SK-N-SH (cell line): ENCODE data around the gene RSKR.

Experiments
- EP300 ChIP-seq, 2 experiments: IDR thresholded peaks; 2 replicates each; pipeline versions ENCODE4 v1.4.0 to v1.6.1; 2012; ENCODE audit warnings: borderline replicate concordance in 1 of 2, low read depth in 1 of 2, low read length in 1 of 2
- POLR2AphosphoS5 ChIP-seq: IDR thresholded peaks from 2 replicates; pipeline ENCODE4 v1.6.1; 2012; ENCODE audit warnings: low read depth, low read length
- RFX5 ChIP-seq: IDR thresholded peaks from 2 replicates; pipeline ENCODE4 v1.6.1; 2012; ENCODE audit warnings: mild to moderate bottlenecking, improper control_type of control experiment, low read length
- SMC3 ChIP-seq: IDR thresholded peaks from 2 replicates; pipeline ENCODE4 v1.6.1; 2012; ENCODE audit warnings: low read depth, low read length, improper control_type of control experiment
- TAF1 ChIP-seq: IDR thresholded peaks from 2 replicates; pipeline ENCODE4 v1.6.1; 2012; ENCODE audit warnings: low read depth, mild to moderate bottlenecking, low read length, moderate library complexity, borderline replicate concordance
- TCF12 ChIP-seq: IDR thresholded peaks from 2 replicates; pipeline ENCODE4 v1.4.0; 2012
- USF2 ChIP-seq: fragments of 150-350 bp; IDR thresholded peaks from 2 replicates; pipeline ENCODE4 v1.6.1; 2017; ENCODE audit warnings: antibody characterized with exemption, low read length, low read depth, borderline replicate concordance
- TF ChIP-seq, protein P1 (sequence below): IDR thresholded peaks from 2 replicates; pipeline ENCODE4 v1.4.0; 2012; ENCODE audit warnings: low read depth, borderline replicate concordance
- TF ChIP-seq, protein P2 (sequence below): fragments of 200-600 bp; sonication (generic); IDR thresholded peaks from 2 replicates; pipeline ENCODE4 v1.6.1; 2017; ENCODE audit warnings: antibody characterized with exemption, mild to moderate bottlenecking, moderate library complexity

DNA sequence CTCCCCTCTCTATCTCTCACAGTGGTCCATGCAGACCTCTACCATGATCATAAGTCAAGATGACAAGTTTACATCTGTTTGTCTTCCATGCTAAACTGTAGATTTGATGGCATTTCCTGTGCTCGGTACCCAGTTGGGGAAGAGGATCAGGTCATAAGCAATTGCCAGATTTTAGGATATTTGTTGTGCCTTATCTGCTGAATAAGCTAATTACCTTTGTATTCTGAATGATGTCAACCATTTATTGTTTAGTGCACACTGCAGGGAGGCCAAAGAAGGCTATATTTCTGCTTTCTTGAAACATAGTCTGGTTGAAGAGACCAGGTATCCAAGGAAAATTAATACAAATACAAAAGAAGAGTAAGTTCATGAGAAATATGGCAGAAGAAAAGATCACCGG, 31.5 kb downstream of the RSKR start:
- TF ChIP-seq, protein P1, sequence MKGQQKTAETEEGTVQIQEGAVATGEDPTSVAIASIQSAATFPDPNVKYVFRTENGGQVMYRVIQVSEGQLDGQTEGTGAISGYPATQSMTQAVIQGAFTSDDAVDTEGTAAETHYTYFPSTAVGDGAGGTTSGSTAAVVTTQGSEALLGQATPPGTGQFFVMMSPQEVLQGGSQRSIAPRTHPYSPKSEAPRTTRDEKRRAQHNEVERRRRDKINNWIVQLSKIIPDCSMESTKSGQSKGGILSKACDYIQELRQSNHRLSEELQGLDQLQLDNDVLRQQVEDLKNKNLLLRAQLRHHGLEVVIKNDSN = no peak
- TF ChIP-seq, protein P2, sequence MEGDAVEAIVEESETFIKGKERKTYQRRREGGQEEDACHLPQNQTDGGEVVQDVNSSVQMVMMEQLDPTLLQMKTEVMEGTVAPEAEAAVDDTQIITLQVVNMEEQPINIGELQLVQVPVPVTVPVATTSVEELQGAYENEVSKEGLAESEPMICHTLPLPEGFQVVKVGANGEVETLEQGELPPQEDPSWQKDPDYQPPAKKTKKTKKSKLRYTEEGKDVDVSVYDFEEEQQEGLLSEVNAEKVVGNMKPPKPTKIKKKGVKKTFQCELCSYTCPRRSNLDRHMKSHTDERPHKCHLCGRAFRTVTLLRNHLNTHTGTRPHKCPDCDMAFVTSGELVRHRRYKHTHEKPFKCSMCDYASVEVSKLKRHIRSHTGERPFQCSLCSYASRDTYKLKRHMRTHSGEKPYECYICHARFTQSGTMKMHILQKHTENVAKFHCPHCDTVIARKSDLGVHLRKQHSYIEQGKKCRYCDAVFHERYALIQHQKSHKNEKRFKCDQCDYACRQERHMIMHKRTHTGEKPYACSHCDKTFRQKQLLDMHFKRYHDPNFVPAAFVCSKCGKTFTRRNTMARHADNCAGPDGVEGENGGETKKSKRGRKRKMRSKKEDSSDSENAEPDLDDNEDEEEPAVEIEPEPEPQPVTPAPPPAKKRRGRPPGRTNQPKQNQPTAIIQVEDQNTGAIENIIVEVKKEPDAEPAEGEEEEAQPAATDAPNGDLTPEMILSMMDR = no peak
- TF ChIP-seq POLR2AphosphoS5 = no peak
- no peak for TF ChIP-seq USF2
- TF ChIP-seq EP300 (IDR thresholded peaks at IDR 0.05; ENCODE audit: borderline replicate concordance in 1 of 2, low read depth in 1 of 2, low read length in 1 of 2) = no peak
- no peak for TF ChIP-seq TCF12
- TF ChIP-seq TAF1 = no peak
- no peak for TF ChIP-seq RFX5
- TF ChIP-seq SMC3 = no peak
